ENCODE data around the gene POLQ. TPM values are rescaled to one million over a fixed set of nuclear protein-coding genes. Genes with fewer than 3 reads are reported as not detected.

POLQ gene
- total and polyA plus RNA-seq, 2 of the 8 experiments (the other 6 are each of a cell fraction or from before 2014, with no cell fraction given): 3.6 to 15.3 TPM

- no peak overlapping the region for H2BK15ac ChIP-seq (ENCODE audit: low read length)
- TF ChIP-seq RXRA (IDR thresholded peaks at IDR 0.05; ENCODE audit: insufficient read depth, low read depth, low read length) (no peak), EP300 (IDR thresholded peaks at IDR 0.05; ENCODE audit: borderline replicate concordance in 1 of 2, low read depth in 2 of 2, low read length in 2 of 2) (no peak), CREB1 (IDR thresholded peaks at IDR 0.05) (no peak), CHD2 (IDR thresholded peaks at IDR 0.05; ENCODE audit: low read length) (no peak), ATF3 (IDR thresholded peaks at IDR 0.05; ENCODE audit: insufficient read depth, low read depth, low read length) (no peak), POLR2AphosphoS5 (IDR thresholded peaks at IDR 0.05; ENCODE audit: low read depth, low read length) (no peak), HDAC6 (IDR thresholded peaks at IDR 0.05; ENCODE audit: low read depth, low read length) (no peak), SUZ12 (IDR thresholded peaks at IDR 0.05; ENCODE audit: low read length) (no peak), RNF2 (IDR thresholded peaks at IDR 0.05; ENCODE audit: borderline replicate concordance, low read depth, low read length, missing control alignments, poor library complexity, severe bottlenecking) (no peak), CHD1 (IDR thresholded peaks at IDR 0.05; ENCODE audit: low read depth, low read length) (no peak), SRF (IDR thresholded peaks at IDR 0.05; ENCODE audit: low read depth, low read length) (no peak), TEAD4 (IDR thresholded peaks at IDR 0.05; ENCODE audit: low read depth, low read length) (no peak), RAD21 (IDR thresholded peaks at IDR 0.05 in 1 of 2, conservative IDR thresholded peaks at IDR 0.05 in 1 of 2; ENCODE audit: low read depth in 2 of 2, low read length in 2 of 2) (no peak), TAF1 (IDR thresholded peaks at IDR 0.05; ENCODE audit: low read depth, low read length) (no peak)
Measured at GRCh38 chr3:121467085-121467484, 78.7 kb downstream of the POLQ start.

More at GRCh38 chr3:121467085-121467484, 78.7 kb downstream of the POLQ start:
- peaks cover 2 to 53% (median 36%) of the 10 kb centered on the region in 4 experiments; a peak in 7 of 8 replicates for H3K36me3 ChIP-seq (ENCODE audit: control insufficient read depth in 2 of 4, insufficient read depth in 4 of 4, low read length in 3 of 4)
- no peak for DNase-seq (ENCODE audit: low read depth in 1 of 2, low spot score in 2 of 2)
- WGBS, 2 experiments (ENCODE audit: extremely low coverage in 1 of 2, insufficient coverage in 1 of 2, insufficient read length in 1 of 2, insufficient replicate concordance in 2 of 2, low coverage in 1 of 2, low lambda C conversion rate in 2 of 2, missing lambda C conversion rate in 1 of 2): 97% methylated on average over 2 of the region's 2 CpGs; no CpG with 5 or more reads in 1 of the 2 experiments
- no peak overlapping the region for H3K4me2 ChIP-seq (ENCODE audit: insufficient read depth in 1 of 2, low read depth in 2 of 2, low read length in 2 of 2)
- H3K4ac ChIP-seq (replicated peaks; ENCODE audit: insufficient read length, low read depth, low read length): no peak overlapping the region
- no peak overlapping the region for H3K9ac ChIP-seq (replicated peaks in 1 of 4; ENCODE audit: extremely low read depth in 1 of 4, low read depth in 3 of 4, low read length in 3 of 4)
- ChIA-PET POLR2A (ENCODE audit: partially characterized antibody) (interaction anchor here (0.6 kb wide), 1 partner anchor 95 kb away, joined by 7 read pairs; no protein-coding TSS in a partner anchor), CTCF (ENCODE audit: partially characterized antibody) (interaction anchor here (0.5 kb wide), 1 partner anchor 618 kb away, joined by 4 read pairs; no protein-coding TSS in a partner anchor)
- no peak overlapping the region for H2AFZ ChIP-seq (ENCODE audit: low read length)
- H4K8ac ChIP-seq (ENCODE audit: extremely low read depth, insufficient read depth, low read length): no peak overlapping the region
- no peak overlapping the region for H4K5ac ChIP-seq (ENCODE audit: insufficient read length, low read depth, low read length)
- no peak overlapping the region for H2BK12ac ChIP-seq (ENCODE audit: low read depth, low read length)
- no peak overlapping the region for H3K56ac ChIP-seq (replicated peaks; ENCODE audit: insufficient read length, low read depth, low read length)
- H3K23ac ChIP-seq (ENCODE audit: insufficient read length): no peak overlapping the region
- no peaks in the 10 kb centered on the region for H3K23me2 ChIP-seq (ENCODE audit: low read depth, low read length)
- H3K4me1 ChIP-seq (replicated peaks in 1 of 4; ENCODE audit: control insufficient read depth in 3 of 4, insufficient read depth in 4 of 4, low read length in 3 of 4): no peaks in the 10 kb centered on the region
- H3K27ac ChIP-seq (ENCODE audit: low read depth, low read length): no peak overlapping the region
- no peak overlapping the region for H2AK5ac ChIP-seq (ENCODE audit: low read depth, low read length)
- H2BK120ac ChIP-seq (replicated peaks; ENCODE audit: low read depth, low read length): no peak overlapping the region
- no peak overlapping the region for H4K91ac ChIP-seq (replicated peaks; ENCODE audit: insufficient read length, low read length)
- H3K14ac ChIP-seq (ENCODE audit: insufficient read length): no peak overlapping the region
- H3K79me2 ChIP-seq (ENCODE audit: control insufficient read depth in 1 of 2, insufficient read depth in 2 of 2, low read length in 2 of 2): no peaks in the 10 kb centered on the region
- H3K27me3 ChIP-seq (replicated peaks in 1 of 4; ENCODE audit: control insufficient read depth in 3 of 4, extremely low read depth in 1 of 4, insufficient read depth in 3 of 4, low read length in 3 of 4): no peaks in the 10 kb centered on the region
- no peaks in the 10 kb centered on the region for H3K9me3 ChIP-seq (ENCODE audit: insufficient read depth in 2 of 2, low read depth in 1 of 2, low read length in 1 of 2)
- H2BK5ac ChIP-seq (ENCODE audit: low read depth, low read length): no peak overlapping the region
- no peaks in the 10 kb centered on the region for H4K20me1 ChIP-seq (replicated peaks in 1 of 2; ENCODE audit: control insufficient read depth in 1 of 2, insufficient read depth in 2 of 2, low read length in 2 of 2)
- no peak overlapping the region for H3K18ac ChIP-seq (ENCODE audit: extremely low read depth, low read length)
- no peaks in the 10 kb centered on the region for H3K79me1 ChIP-seq (ENCODE audit: low read depth, low read length)
- no peak for FAIRE-seq
- H3K4me3 ChIP-seq (ENCODE audit: extremely low read depth in 1 of 4, insufficient read depth in 2 of 4, low read depth in 3 of 4, low read length in 4 of 4): no peak overlapping the region
- no peak overlapping the region for H2BK20ac ChIP-seq (ENCODE audit: low read length)
